Loucy (cell line): ENCODE data around the gene HOMEZ.
A peak's percentile ranks its signal among the peaks of the same experiment; 100 is the strongest.

Experiments
- H2AFZ ChIP-seq: fragments of 200-600 bp; sonication (generic); 2 replicates; pipeline ENCODE4 v1.6.0; 2016; ENCODE audit warnings: antibody characterized with exemption, mild to moderate bottlenecking, low read length, moderate library complexity
- H3F3A ChIP-seq: fragments of 200-600 bp; 2 replicates; pipeline ENCODE4 v1.6.0; 2016; ENCODE audit warnings: antibody characterized with exemption, low read depth, mild to moderate bottlenecking
- H3K27me3 ChIP-seq: fragments of 200-600 bp; sonication (generic); 2 replicates; pipeline ENCODE4 v1.6.1; 2014; ENCODE audit warnings: low read length, mild to moderate bottlenecking; ENCODE audit not compliant: insufficient read depth, poor library complexity, severe bottlenecking
- H3K36me3 ChIP-seq: fragments of 200-600 bp; sonication (generic); 2 replicates; pipeline ENCODE4 v1.6.1; 2016; ENCODE audit warnings: low read length; ENCODE audit not compliant: insufficient read depth
- H3K4me1 ChIP-seq: fragments of 200-600 bp; sonication (generic); 2 replicates; pipeline ENCODE4 v1.5.1; 2014; ENCODE audit warnings: low read length, mild to moderate bottlenecking; ENCODE audit not compliant: insufficient read depth, poor library complexity, severe bottlenecking
- H3K4me2 ChIP-seq: fragments of 200-600 bp; sonication (generic); 2 replicates; pipeline ENCODE4 v1.6.0; 2014; ENCODE audit warnings: antibody characterized with exemption, low read length, low read depth, mild to moderate bottlenecking; ENCODE audit not compliant: poor library complexity, severe bottlenecking
- H3K4me3 ChIP-seq: fragments of 200-600 bp; sonication (generic); 2 replicates; pipeline ENCODE4 v1.5.1; 2014; ENCODE audit warnings: low read length, mild to moderate bottlenecking, mixed read lengths; ENCODE audit not compliant: poor library complexity, severe bottlenecking
- H3K79me2 ChIP-seq: fragments of 200-600 bp; sonication (generic); 2 replicates; pipeline ENCODE4 v1.6.1; 2014; ENCODE audit warnings: low read length; ENCODE audit not compliant: insufficient read depth
- H3K9ac ChIP-seq: fragments of 200-600 bp; sonication (generic); 2 replicates; pipeline ENCODE4 v1.6.0; 2014; ENCODE audit warnings: mild to moderate bottlenecking, low read depth, low read length, moderate library complexity; ENCODE audit not compliant: poor library complexity, severe bottlenecking
- H3K9me2 ChIP-seq: fragments of 200-600 bp; sonication (generic); replicated peaks from 2 replicates; pipeline ENCODE4 v1.6.1; 2016; ENCODE audit warnings: low read depth, low read length, mixed read lengths
- H3K9me3 ChIP-seq: fragments of 200-600 bp; sonication (generic); 2 replicates; pipeline ENCODE4 v1.6.1; 2014; ENCODE audit warnings: mild to moderate bottlenecking, antibody characterized with exemption, low read length, low read depth; ENCODE audit not compliant: insufficient read depth
- H4K20me1 ChIP-seq: fragments of 200-600 bp; sonication (generic); 2 replicates; pipeline ENCODE4 v1.6.0; 2014; ENCODE audit warnings: antibody characterized with exemption, low read length, mild to moderate bottlenecking; ENCODE audit not compliant: insufficient read depth, poor library complexity, severe bottlenecking
- EZH2phosphoT487 ChIP-seq: fragments of 200-600 bp; IDR thresholded peaks from 2 replicates; pipeline ENCODE4 v1.6.1; 2018; ENCODE audit warnings: antibody characterized with exemption, mild to moderate bottlenecking, moderate library complexity, borderline replicate concordance
- TF ChIP-seq, protein P1 (sequence below): fragments of 200-600 bp; sonication (generic); conservative IDR thresholded peaks from 2 replicates; pipeline ENCODE4 v1.5.1; 2014; ENCODE audit warnings: mild to moderate bottlenecking, antibody characterized with exemption, low read length

Gene HOMEZ

DNA sequence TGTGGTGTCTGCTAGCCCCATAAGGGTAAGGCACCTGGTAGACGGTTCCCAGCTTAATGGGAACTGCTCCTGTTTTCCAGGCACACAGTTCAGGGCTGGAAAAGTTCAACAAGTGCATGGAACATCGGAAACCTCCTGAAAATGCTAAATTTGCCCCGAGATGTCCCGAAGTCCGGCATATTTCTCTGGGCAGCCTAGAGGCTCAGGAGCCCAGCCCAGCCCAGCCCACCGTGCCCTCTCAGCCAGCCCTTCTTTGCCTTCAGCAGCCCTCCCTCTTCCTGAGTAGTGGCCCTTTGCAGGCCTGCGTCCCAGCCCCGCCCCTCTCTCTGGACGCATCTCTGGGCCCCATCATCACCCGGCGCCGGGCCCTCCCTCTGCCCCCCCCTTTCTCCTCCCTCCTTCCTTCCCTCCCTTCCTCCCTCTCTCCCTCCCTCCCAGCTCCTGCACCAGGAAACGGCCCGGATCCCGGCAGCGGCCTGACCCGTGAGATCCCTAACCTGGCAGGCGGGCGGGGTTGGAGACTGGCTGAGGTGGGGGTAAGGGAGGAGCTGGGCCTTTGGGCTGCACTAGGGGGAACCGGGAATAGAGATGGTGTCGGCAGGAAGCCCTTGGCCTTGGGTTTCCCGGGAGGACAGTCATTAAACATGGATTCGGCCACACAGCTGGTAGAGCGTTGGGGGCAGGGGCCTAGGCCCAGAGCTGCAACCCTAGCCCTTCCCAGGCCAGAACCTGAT is 20.6 kb upstream of the HOMEZ start, which contains the start of gene BCL2L2:
Gene BCL2L2, plus strand, starts transcription at position 422 of the 734 bp plus-strand sequence. CDS start 935 bp downstream, outside the sequence.
- peaks cover 9% of the 10 kb centered on the region for H4K20me1 ChIP-seq
- peak within 1 kb of the TSS; percentile 91 for H3K4me2 ChIP-seq
- peaks cover 51% of the 10 kb centered on the region for H3K79me2 ChIP-seq
- peak within 1 kb of the TSS; percentile 97 for H3K9ac ChIP-seq
- H3F3A ChIP-seq: no peaks in the 10 kb centered on the region
- H3K9me2 ChIP-seq: no peaks in the 10 kb centered on the region
- no peak for TF ChIP-seq EZH2phosphoT487
- TF ChIP-seq, protein P1, sequence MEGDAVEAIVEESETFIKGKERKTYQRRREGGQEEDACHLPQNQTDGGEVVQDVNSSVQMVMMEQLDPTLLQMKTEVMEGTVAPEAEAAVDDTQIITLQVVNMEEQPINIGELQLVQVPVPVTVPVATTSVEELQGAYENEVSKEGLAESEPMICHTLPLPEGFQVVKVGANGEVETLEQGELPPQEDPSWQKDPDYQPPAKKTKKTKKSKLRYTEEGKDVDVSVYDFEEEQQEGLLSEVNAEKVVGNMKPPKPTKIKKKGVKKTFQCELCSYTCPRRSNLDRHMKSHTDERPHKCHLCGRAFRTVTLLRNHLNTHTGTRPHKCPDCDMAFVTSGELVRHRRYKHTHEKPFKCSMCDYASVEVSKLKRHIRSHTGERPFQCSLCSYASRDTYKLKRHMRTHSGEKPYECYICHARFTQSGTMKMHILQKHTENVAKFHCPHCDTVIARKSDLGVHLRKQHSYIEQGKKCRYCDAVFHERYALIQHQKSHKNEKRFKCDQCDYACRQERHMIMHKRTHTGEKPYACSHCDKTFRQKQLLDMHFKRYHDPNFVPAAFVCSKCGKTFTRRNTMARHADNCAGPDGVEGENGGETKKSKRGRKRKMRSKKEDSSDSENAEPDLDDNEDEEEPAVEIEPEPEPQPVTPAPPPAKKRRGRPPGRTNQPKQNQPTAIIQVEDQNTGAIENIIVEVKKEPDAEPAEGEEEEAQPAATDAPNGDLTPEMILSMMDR: no peak
- peaks cover 35% of the 10 kb centered on the region for H3K4me1 ChIP-seq
- H3K9me3 ChIP-seq: no peaks in the 10 kb centered on the region
- peak within 1 kb of the TSS; percentile 76 for H2AFZ ChIP-seq
- H3K36me3 ChIP-seq: no peaks in the 10 kb centered on the region
- H3K4me3 ChIP-seq: peak within 1 kb of the TSS; percentile 85
- H3K27me3 ChIP-seq: no peaks in the 10 kb centered on the region

DNA sequence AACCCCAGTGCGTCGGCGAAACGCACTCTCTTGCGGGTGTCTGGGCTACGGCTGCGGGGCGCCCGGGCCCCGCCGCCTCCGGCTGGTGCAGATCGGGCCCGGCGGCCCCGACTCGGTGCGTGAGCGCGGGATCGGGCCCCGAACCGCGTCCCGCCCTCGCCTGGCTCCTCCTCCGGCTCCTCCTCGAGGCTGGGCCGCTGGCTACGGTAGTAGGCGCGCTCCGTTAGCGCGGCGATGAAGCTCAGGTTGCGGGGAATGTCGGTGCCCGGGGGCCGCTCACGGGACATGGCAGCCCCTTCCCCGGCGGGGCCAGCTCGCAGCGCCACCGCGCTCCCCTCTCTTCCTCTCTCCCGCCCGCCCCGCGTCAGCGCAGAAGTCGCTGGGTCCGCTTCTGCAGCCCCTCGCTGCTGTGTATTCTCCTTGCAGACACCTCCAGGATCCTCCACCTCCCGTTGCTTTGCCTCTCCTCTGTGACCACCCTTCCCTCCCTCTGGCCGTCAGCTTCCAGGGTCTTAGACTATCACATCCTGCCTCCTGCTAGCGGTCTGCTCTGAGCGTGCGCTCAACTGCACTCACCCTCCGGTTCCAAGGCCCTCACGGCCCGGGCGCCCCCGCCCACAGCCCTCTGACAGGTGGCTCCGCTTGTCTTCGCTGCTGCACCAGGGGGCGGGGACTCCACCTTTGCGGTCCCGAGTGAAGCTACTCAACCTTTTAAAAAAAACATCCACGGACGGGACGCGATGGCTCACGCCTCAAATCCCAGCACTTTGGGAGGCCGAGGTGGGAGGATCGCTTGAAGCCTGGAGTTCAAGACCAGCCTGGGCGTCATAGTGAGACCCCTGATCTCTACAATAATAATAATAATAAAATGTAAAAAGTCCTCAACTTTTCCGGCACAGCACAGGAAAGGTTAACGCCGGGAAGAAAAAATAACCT is 16.6 kb upstream of the HOMEZ start, which contains the start of gene PPP1R3E:
Gene PPP1R3E, minus strand, starts transcription at position 570 of the 936 bp plus-strand sequence. Its CDS starts 283 bp downstream, at position 287.
- TF ChIP-seq EZH2phosphoT487: no peak
- TF ChIP-seq, protein P1: no peak
- Histone ChIP-seq H3K9me2 (no peaks in the 10 kb centered on the region), H3K79me2 (peaks cover 49% of the 10 kb centered on the region), H3K9me3 (no peaks in the 10 kb centered on the region), H3K4me3 (peak within 1 kb of the TSS; percentile 79), H3K27me3 (no peaks in the 10 kb centered on the region), H3F3A (no peaks in the 10 kb centered on the region), H3K4me1 (peaks cover 27% of the 10 kb centered on the region), H3K4me2 (peak within 1 kb of the TSS; percentile 83), H2AFZ (peak within 1 kb of the TSS; percentile 97), H3K36me3 (peaks cover 13% of the 10 kb centered on the region; the same call in 1 of the 2 replicates), H4K20me1 (peaks cover 10% of the 10 kb centered on the region), H3K9ac (peak within 1 kb of the TSS; percentile 95)

DNA sequence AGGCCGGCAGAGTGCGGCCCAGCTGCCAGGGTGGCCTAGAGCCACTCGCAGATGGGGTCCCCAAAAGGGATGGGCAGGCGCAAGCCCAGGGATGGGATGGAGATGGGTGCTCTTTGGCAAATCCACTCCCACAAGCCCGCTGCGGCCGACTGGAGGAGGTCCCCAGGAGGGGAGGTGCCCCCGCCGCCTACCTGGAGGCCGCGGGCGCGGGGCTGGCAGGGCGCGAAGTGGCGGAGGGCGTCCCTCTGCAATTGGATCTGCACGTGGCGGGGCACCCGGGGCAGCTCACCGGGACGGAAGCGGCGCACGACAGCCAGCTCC is 16.0 kb upstream of the HOMEZ start:
- Histone ChIP-seq H3K4me3 (peak overlapping the region; percentile 79), H3K9me2 (no peaks in the 10 kb centered on the region), H3K9me3 (no peaks in the 10 kb centered on the region), H3K36me3 (peaks cover 13% of the 10 kb centered on the region; the same call in 1 of the 2 replicates), H2AFZ (peak overlapping the region; percentile 97), H3F3A (no peaks in the 10 kb centered on the region), H4K20me1 (peaks cover 10% of the 10 kb centered on the region), H3K27me3 (no peaks in the 10 kb centered on the region), H3K4me2 (peak overlapping the region; percentile 83), H3K4me1 (peaks cover 23% of the 10 kb centered on the region), H3K79me2 (peaks cover 43% of the 10 kb centered on the region), H3K9ac (peak overlapping the region; percentile 95)
- TF ChIP-seq EZH2phosphoT487: no peak
- TF ChIP-seq, protein P1: no peak
